DMS53 (cell line): Measurements from ENCODE around the gene KCTD21.
"Not testable (repeated sequence)": the region's sequence is repeated elsewhere in the genome, so short reads cannot be mapped to it uniquely, and the experiment has no call there.

Experiments used
- DNase-seq: peaks from one replicate; lab custom pipeline; 2025; lab: John Stamatoyannopoulos, UW

Gene KCTD21

DNA sequence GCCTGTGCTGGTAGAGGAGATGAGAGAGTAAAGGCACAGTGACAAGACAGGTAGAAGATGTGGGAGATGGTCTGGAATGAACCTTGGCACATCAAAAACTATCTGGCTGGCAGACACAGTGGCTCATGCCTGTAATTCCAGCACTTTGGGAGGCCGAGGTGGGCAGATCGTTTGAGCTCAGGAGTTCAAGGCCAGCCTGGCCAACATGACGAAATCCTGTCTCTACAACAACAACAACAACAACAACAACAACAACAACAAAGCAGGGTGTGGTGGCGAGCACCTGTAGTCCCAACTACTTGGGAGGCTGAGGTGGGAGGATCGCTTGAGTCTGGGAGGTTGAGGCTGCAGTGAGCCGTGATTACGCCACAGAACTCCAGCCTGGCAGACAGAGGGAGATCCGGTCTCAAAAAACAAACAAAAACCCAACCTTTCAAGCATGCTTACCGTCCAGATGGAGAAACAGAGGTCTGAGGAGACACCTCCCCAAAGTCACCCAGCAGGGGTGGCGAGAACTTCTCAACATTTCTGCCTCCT, 11.8 kb downstream of the KCTD21 start:
- no peak for DNase-seq

DNA sequence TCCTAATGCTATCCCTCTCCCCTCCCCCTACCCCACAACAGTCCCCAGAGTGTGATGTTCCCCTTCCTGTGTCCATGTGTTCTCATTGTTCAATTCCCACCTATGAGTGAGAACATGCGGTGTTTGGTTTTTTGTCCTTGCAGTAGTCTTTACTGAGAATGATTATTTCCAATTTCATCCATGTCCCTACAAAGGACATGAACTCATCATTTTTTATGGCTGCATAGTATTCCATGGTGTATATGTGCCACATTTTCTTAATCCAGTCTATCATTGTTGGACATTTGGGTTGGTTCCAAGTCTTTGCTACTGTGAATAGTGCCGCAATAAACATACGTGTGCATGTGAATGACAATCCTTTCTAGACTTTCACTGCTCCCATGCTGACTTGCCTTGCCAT, 12.6 kb downstream of the KCTD21 start:
- not testable (repeated sequence) for DNase-seq

DNA sequence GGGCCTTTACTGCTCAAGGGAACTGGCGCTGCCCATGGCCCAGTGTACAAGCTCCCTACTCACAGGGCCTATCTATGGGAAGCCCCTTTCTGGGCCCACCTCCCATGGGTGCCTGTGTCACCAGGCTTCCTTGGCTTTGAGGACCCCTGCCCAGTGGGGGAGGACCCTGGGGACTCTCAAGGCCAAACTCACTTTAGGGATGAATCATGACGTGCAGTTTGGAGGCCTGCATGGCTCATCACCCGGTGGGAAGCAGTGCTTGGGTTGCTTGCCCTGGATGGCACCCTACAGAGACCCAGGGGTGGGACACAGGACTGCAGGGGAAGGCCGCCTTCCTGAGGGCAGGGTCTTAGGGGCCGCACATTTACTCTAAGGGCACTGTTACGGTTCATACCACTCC, 16.5 kb downstream of the KCTD21 start:
- no peak for DNase-seq

DNA sequence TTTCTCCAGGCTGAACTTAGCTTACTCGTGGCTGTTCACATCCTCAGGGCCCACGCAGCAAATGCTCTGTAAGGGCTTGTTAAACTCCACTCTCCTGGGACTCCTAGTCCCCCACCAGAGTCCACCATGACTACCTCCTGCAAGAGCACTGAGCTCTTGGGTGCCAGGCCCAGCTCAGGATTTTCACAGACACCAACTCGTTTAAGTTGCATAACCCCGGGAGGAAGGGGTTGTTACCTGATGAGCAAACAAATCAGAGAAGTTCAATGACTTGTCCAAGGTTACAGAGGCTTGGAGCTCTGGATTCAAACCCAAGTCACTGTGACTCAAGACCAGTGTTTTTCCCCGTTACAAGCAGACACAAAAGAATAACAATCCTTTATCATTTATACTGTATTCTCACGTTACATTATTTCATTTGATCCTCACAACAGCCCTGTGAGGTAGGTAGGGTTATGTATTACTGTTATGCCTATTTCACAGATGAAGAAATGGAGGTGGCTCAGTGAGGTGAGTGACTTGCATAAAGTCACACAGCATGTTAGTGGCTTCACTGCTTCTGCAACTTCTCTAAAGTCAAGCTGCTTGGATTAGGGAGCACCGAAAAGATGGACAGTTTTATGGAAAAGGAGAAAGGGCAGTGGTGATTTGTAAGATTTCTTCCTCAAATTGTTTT, 17.4 kb downstream of the KCTD21 start:
- no peak for DNase-seq

DNA sequence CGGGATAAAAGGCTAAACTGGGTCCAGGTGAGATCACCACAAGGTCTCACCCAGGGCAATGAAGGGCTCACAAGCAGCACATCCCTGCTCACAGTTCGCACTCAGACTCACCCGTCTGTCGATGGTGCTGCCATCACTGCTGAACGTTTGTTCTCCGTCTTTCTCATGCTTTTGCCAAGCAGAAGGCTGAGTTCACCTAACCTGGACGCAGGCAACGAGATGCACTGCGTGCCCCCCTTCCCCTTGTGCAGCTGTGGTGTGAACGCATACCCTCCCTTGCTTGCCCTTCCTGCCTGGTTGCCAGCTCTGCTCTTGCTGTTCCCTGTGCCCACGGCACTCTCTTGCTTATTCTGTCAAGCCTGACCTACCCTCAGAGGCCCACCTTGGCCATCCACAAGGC, 18.0 kb downstream of the KCTD21 start:
- DNase-seq: no peak

DNA sequence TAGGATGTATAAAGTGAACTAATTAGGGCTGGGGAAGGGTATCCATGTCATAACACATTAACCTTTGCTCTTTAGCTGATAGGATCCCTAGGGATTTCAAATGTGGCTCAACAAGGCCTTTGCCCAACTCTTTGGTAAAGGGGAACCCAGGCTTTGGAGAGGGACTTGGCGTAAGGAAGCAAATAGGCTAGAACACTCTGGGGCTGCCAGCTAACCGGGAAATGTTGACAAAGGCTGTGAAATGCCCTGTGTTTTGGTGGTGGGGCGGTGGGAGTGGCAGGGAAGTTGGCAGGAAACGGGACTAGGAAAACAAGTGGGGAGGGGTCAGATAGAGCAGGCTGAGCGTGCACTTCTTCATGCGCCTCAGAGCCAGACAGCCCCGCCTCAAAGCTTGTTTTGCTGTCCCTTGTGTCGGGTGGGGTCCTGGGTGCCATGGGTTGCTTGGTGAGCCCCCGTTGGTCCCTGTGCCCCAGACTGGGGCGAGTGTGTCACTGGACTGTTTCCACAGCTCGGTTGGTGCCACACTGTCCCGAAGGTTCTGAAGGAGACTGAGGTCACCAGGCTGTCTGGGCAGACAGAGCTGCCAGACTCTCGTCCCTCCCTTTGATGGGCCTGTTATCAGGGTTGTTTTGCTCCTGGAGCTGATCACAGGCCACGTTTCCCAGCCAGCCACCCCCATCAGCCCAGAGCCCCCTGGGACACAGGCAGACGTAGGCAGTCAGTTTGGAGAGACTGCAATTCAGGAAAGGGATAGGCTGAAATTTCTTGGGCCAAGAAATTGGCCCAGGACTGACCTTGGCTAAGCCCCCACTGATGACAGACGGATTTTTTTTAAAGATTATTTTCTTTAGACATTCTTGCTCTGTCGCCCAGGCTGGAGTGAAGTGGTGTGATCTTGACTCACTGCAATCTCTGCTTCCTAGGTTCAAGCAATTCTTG, 19.6 kb downstream of the KCTD21 start:
- no peak for DNase-seq

DNA sequence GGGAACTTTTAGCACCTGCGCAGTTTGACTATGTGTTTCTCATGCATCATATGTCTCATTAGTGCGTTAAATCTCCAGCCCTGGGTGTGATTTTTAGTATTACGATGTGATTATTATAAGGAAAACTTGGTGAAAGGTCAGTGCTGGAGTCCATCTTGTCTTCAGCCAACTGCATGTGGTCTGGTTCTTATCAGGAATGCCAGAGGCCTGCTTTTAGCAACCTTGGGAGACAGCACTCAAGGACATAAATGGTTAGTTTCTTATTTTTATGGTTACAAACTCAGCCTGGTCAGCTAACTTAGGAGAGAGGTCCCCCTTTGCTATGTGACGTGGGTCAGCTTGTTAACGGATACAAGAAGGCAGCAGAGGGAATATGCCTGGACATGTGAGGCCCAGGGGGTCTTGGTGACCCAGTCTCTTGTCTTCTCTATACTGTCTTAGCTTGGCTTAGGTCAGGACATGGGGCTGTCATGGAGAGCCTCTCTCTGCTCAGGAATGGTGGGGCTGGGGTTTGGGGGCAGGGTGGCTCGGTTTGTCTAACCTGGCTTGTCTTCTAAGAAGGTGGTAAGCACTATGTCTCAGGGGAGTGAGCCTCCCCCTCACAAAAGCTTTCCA, 21.5 kb downstream of the KCTD21 start:
- DNase-seq: no peak

DNA sequence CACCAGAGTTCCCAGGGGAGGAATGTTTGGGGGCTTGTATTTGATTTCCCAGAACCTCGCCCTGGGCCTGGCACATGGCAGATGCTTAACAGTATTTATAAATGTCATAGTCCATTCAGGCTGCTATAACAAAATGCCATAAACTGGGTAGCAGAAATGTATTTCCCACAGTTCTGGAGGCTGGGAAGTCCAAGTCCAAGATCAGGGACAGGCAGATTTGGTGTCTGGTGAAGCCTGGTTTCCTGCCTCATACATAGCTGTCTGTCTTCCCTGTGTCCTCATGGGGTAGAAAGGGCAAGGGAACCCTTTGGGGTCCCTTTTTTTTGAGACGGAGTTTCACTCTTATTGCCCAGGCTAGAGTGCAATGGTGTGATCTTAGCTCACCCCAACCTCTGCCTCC, 24.0 kb downstream of the KCTD21 start:
- DNase-seq: no peak

DNA sequence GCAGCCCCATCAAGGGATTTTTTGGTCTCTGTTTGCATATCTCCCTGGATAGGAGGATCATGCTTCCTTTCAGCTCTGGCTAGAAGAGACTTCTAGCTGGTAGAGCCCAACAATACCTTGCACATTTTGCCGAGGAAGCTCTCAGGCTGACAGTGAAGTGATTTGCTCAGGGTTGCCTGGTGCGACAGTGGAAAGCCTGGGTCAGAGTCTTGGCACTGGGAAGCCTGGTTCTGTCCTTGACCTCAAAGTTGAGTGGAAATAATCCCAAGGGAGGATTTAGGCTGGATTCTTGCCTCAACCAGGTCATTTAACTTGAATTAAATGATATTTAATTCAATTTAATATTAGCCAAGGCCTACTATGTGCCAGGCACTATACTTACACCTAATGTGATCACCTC, 24.6 kb downstream of the KCTD21 start:
- no peak for DNase-seq

DNA sequence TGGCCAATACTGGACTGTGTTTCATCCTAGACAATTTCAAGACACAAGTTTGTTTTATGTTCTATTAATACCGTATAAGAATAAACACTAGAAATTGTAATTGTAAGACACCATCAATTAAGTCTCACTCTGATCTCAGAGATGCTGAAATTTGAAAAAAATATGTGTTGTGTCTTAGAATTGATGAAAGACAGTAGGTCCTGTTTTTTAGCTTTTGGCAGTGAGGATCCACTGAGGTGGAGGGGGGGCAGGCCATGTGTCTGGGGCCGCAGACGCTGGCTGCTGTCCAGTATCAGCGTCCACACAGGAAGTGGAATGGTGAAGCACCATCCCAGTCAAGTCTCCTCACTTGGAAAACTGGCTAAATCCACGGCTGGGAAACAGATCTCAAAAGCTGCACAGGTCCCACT, 26.5 kb downstream of the KCTD21 start:
- DNase-seq: no peak

DNA sequence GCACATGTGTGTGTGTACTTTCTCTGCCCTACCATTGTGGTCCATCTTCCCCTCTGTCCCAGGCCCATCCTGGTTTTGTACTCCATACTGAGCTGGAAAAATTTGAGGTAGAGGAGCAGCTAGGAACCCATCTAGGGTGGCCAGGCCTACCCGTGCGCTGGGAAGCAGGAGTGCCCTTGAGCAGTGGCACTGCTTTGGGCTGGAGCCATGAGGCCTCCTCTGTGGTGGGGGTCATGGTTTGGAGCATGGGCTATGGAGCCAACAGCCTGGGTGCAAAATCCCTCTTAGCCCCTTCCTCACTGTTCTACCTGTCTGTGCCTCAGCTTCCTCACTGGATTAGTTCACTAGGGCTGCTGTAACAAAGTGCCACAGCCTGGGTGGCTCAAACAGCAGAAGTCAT, 27.1 kb downstream of the KCTD21 start:
- no peak for DNase-seq

DNA sequence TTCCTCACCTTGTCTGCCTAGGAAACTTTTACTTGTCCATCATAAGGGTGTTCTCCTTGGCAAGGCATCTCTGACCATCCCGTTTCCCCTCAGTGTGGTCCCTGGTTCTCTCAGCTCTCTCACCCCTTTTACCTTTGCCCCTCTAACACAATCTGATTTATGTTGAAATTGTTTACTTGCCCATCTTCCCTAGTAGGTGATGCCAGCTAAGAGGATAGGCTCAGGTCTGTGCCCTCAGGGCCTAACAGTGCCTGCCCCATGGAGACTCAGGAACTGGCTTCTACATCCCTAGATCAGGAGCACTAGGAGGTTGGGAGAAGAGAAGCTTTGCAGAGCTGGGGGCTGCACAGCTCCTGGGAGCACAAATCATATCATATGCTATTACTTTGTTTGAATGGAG, 27.9 kb downstream of the KCTD21 start:
- no peak for DNase-seq

DNA sequence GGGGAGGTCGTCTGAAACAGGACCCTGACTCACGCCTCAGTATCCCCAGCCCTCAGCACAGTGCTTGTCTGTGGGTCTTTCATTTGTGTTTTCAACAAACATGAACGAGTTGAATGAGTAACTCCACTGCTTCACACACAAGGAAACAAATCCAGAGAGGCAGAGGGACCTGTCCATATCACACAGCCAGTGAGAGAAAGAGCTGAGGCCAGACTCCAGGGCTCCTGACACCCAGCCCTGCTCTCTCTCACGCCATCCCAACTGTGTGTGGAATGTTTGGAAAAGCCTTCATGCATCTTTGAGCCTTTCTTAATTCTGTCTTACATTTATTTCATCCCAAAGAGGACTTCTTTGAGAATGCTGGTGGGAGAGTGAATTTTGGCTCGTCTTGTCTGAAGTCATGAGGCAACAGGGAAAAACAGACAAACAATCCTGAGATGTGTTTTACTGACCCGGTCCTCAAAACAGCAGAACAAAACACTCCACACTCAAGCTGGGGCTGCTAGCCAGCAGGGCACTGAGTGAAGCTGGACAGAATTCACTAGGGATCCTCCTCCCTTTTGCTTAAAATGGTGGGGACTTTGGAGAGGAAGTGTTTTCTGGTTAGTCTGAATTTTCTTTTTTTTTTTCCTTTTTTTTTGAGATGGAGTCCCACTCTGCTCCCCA, 29.3 kb downstream of the KCTD21 start:
- no peak for DNase-seq

DNA sequence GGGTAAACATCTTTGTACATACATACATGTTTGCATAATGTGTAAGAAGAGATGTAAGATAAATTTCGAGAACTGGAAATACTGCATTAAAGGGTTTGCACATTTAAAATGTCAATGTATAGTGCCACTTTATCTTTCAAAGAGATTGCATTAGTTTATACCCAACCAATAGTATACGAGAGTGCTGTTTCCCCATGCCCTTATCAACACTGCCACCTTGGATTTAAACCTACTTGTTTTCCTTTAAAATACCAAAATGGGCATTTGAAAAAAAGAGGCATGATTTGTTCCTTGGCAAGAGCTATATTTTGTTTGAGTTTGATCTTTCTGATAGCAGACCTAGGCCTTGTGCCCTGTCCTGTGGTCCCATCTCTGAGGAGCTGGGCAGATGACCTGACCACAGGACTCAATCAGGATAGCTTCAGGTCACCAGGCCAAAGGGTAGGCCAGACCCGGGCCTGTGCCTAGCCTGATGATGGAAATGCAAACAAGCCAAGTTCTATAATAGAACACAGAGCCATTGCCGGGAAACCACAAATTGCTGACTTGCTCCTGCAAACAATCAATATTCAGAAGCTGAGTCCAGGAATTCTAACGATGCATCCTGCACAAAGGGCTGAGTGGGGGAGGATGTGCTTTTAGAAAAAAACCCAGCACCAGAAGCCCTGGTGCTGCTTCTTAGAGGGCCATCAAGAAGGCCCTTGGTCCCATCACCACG, 32.1 kb downstream of the KCTD21 start:
- no peak for DNase-seq

DNA sequence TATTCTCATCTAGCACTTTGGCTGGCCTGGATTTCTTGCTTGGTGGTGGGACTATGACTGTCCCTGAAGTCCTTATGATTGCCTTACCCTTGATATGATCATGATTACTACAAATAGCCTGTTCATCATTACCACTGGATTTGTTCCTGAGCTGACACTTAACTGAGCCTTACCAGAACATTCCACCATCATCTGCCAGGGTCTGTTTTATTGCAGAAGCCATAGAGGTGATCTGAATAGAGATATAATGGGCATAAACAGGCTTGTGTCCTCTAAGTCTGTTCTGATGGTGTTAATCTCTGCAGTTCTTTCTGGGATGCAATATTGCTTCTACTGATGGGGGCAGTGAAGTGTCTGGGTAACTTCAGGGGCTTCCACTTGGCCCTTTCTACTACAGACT, 36.6 kb downstream of the KCTD21 start:
- no peak for DNase-seq

DNA sequence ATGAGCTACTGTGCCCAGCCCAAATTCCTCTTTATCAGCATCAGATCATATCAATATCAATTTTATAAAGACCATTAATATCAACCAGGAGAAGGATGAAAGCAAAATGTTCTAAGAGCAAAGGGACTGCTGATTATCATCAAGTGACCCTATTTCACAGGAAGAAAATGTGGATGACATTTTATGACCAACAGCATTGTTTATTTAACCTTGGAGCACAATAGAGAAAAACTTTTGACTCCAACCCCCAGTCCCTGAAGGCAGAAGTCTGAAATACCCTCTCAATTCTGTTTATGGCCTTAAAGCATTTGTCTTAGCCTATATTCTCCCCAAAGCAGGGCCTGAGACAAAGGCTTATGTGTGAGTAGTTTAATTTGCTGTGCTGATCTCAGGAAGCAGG, 37.7 kb downstream of the KCTD21 start:
- no peak for DNase-seq

DNA sequence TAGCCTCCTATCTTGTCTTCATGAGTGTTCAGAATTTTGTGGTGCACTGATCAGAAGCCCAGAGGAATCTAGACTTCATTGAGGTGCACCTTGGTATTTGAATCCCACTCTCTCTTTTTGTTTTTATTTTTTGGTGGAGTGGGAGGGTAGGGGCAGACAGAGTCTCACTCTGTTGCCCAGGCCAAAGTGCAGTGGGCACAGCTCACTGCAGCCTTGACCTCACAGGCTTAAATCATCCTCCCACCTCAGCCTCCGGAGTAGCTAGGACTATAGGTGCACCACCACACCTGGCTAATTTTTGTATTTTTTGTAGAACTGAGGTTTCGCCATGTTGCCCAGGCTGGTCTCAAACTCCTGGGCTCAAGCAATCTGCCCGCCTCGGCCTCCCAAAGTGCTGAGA, 38.1 kb downstream of the KCTD21 start:
- DNase-seq: no peak

DNA sequence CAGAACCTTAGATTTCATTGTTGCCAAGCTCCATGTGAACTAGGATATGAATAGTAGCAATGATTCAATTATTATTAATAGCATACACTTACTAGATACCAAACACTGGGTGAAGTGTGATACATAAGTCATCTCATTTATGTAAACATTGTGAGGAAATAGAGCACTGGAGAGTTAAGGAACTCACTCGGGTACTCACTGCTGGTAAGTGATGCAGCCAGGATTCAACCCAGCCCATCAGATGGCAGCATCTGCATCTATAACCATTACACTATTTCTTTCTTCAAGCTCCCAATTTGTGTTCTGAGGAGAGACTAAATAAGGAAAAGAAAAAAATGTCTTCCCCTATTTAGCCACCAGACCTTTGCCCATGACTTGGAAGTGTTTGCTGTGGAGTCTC, 38.8 kb downstream of the KCTD21 start:
- DNase-seq: peak; percentile 71

DNA sequence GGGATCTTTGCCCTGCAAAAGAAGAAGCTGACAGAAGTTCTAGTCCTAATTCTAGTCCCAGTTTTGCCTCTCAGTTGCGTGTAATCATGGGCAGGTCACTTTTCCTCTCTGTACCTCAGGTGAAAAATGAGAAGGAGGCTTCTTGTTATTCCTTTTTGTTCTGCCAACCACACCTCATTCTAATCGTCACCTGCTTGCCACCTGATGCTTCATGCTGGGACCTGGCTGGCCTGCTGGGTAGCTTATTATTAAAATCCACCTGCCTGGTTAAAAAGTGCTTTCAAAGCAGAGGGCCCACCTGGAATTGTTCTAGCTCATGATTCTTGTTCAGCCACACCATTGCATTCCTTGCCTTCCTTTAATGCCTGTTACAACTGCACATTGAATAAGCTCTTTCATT, 40.6 kb downstream of the KCTD21 start:
- DNase-seq: no peak

DNA sequence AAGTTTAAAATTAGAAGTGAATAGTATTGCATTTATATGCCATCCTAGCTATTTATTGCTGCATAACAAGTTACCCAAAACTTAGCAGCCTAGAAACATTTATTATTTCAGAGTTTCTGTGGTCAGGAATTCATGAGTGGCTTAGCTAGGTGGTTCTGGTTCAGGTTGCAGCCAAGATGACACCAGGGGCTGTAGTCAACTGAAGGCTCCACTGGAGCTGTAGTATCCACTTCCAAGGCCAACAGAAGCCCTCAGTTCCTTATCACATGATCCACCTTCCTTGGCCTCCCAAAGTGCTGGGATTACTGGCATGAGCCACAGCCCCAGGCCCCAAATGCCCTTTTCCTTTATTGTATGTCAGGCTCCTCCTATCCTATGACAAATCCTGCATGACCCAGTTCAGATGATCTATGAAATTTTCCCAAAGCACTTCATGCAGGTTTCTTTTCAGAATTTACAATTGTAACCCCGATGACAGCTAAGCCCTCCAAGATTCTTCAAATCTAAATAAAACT, 42.9 kb downstream of the KCTD21 start:
- no peak for DNase-seq

DNA sequence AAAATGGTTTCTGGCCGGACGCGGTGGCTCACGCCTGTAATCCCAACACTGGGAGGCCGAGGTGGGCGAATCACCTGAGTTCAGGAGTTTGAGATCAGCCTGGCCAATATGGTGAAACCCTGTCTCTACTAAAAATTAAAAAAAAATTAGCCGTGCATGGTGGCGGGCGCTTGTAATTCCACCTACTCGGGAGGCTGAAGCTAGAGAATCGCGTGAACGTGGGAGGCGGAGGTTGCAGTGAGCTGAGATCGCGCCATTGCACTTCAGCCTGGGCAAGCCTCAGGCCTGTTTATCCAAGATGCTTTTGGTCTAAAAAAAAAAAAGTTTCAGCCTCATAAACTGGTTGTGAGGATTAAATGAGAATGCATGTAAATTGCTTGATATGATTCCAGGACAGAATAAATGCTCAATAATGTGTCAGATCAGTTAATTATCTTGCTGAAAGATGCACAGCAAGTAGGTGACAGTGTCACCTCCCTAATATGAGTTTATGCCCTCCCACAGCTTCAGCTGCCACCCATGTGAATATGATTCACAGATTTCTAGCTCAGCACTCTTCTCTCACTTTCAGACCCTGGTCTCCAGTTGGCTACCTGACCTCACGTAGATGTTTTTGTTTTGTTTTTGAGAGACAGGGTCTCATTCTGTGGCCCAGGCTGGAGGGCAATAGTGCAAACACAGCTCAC, 47.9 kb downstream of the KCTD21 start:
- peak; percentile 60 for DNase-seq
